ENCODE results near the gene PCDHA6.
"Not testable (repeated sequence)": the region's sequence is repeated elsewhere in the genome, so short reads cannot be mapped to it uniquely, and the experiment has no call there.

The PCDHA6 gene

GRCh38 chr5:140822969-140823368, 4.8 kb upstream of the PCDHA6 start:
- not testable (repeated sequence) for DNase-seq

- no peak for DNase-seq
These were observed 4.3 kb upstream of the PCDHA6 start for GRCh38 chr5:140823475-140823874.

GRCh38 chr5:140828362-140828737, 590 bp downstream of the PCDHA6 start:
- no peak for DNase-seq

- DNase-seq = not testable (repeated sequence)
These were observed 2.0 kb downstream of the PCDHA6 start for GRCh38 chr5:140829511-140830501.

GRCh38 chr5:140833993-140834392, 6.2 kb downstream of the PCDHA6 start, which contains the start of gene PCDHA7:
TSS of gene PCDHA7 (plus strand) at chr5:140834269. CDS start at chr5:140834384, 115 bp downstream.
- DNase-seq = no peak

GRCh38 chr5:140834439-140835008, 6.8 kb downstream of the PCDHA6 start:
- not testable (repeated sequence) for DNase-seq

- no peak for DNase-seq
These were observed 8.1 kb downstream of the PCDHA6 start for GRCh38 chr5:140835622-140836510.

- no peak for DNase-seq
These were observed 13.5 kb downstream of the PCDHA6 start, which contains the start of gene PCDHA8 for GRCh38 chr5:140840978-140841962. TSS of gene PCDHA8 (plus strand) at chr5:140841187. CDS start at chr5:140841322, 135 bp downstream.

GRCh38 chr5:140842798-140843733, 15.3 kb downstream of the PCDHA6 start:
- DNase-seq = no peak

- not testable (repeated sequence) for DNase-seq
These were observed 20.7 kb downstream of the PCDHA6 start, which contains the start of gene PCDHA9 for GRCh38 chr5:140848139-140849102. TSS of gene PCDHA9 (plus strand) at chr5:140848382. CDS start at chr5:140848496, 114 bp downstream.

GRCh38 chr5:140849831-140850634, 22.3 kb downstream of the PCDHA6 start:
- not testable (repeated sequence) for DNase-seq

GRCh38 chr5:140855772-140856674, 28.3 kb downstream of the PCDHA6 start, which contains the start of gene PCDHA10:
TSS of gene PCDHA10 (plus strand) at chr5:140855897. CDS start at chr5:140856049, 152 bp downstream.
- DNase-seq = no peak

- DNase-seq = no peak
These were observed 29.6 kb downstream of the PCDHA6 start for GRCh38 chr5:140857177-140857986.

GRCh38 chr5:140857987-140858240, 30.2 kb downstream of the PCDHA6 start:
- DNase-seq = no peak

GRCh38 chr5:140862441-140863295, 34.9 kb downstream of the PCDHA6 start:
- no peak for DNase-seq
